MM.1S (cell line): Measurements from ENCODE around the gene PTPRN2.

Experiments used
- DNase-seq: peaks from one replicate; pipeline ENCODE4 v3.0.0-alpha.2; 2015
- H2AFZ ChIP-seq: fragments of 300-600 bp; sonication (generic); 2 replicates; pipeline ENCODE4 v1.6.0; 2016; ENCODE audit warnings: antibody characterized with exemption, low read length
- H3F3A ChIP-seq: fragments of 300-600 bp; sonication (generic); 2 replicates; pipeline ENCODE4 v1.6.1; 2016; ENCODE audit warnings: mild to moderate bottlenecking, antibody characterized with exemption, low read length, moderate library complexity, mixed read lengths; ENCODE audit not compliant: insufficient read depth
- H3K27ac ChIP-seq: fragments of 300-600 bp; sonication (generic); 2 replicates; pipeline ENCODE4 v1.5.1; 2016; ENCODE audit warnings: mild to moderate bottlenecking, low read length
- H3K27me3 ChIP-seq: fragments of 300-600 bp; sonication (generic); replicated peaks from 2 replicates; pipeline ENCODE4 v1.6.0; 2016; ENCODE audit warnings: low read length; ENCODE audit not compliant: insufficient read depth
- H3K36me3 ChIP-seq: fragments of 300-600 bp; sonication (generic); replicated peaks from 2 replicates; pipeline ENCODE4 v1.6.1; 2016; ENCODE audit warnings: mild to moderate bottlenecking, low read length, mixed read lengths; ENCODE audit not compliant: insufficient read depth
- H3K4me1 ChIP-seq: fragments of 300-600 bp; sonication (generic); 2 replicates; pipeline ENCODE4 v1.6.1; 2016; ENCODE audit warnings: low read length, mixed read lengths
- H3K4me2 ChIP-seq: fragments of 300-600 bp; sonication (generic); 2 replicates; pipeline ENCODE4 v1.6.0; 2016; ENCODE audit warnings: low read depth, low read length
- H3K4me3 ChIP-seq: fragments of 300-600 bp; sonication (generic); 2 replicates; pipeline ENCODE4 v1.5.1; 2016; ENCODE audit warnings: low read length, mixed read lengths
- H3K79me2 ChIP-seq: fragments of 300-600 bp; sonication (generic); 2 replicates; pipeline ENCODE4 v1.6.1; 2016; ENCODE audit warnings: mixed run types, low read length, mixed read lengths
- H3K9ac ChIP-seq: fragments of 300-600 bp; sonication (generic); 2 replicates; pipeline ENCODE4 v1.6.1; 2016; ENCODE audit warnings: low read length, mixed read lengths
- H3K9me2 ChIP-seq: fragments of 300-600 bp; sonication (generic); replicated peaks from 2 replicates; pipeline ENCODE4 v1.6.1; 2016; ENCODE audit warnings: mild to moderate bottlenecking, low read length, mixed read lengths; ENCODE audit not compliant: insufficient read depth
- H3K9me3 ChIP-seq: fragments of 300-600 bp; sonication (generic); replicated peaks from 2 replicates; pipeline ENCODE4 v1.6.1; 2016; ENCODE audit warnings: mild to moderate bottlenecking, low read length, mixed read lengths; ENCODE audit not compliant: insufficient read depth
- H4K20me1 ChIP-seq: fragments of 300-600 bp; sonication (generic); 2 replicates; pipeline ENCODE4 v1.6.1; 2016; ENCODE audit warnings: mild to moderate bottlenecking, low read length, moderate library complexity, mixed read lengths; ENCODE audit not compliant: insufficient read depth
- EZH2 ChIP-seq: fragments of 300-600 bp; sonication (generic); optimal IDR thresholded peaks from 2 replicates; pipeline ENCODE3; 2017; ENCODE audit warnings: low read depth, mild to moderate bottlenecking, antibody characterized with exemption, low read length, mixed read lengths
- EZH2phosphoT487 ChIP-seq: fragments of 300-600 bp; sonication (generic); IDR thresholded peaks from 2 replicates; pipeline ENCODE4 v1.6.1; 2018; ENCODE audit warnings: antibody characterized with exemption, low read length
- TF ChIP-seq, protein P1 (sequence below): fragments of 300-600 bp; sonication (generic); IDR thresholded peaks from 2 replicates; pipeline ENCODE4 v1.5.1; 2016; ENCODE audit warnings: antibody characterized with exemption, low read length, mixed read lengths

Gene PTPRN2

DNA sequence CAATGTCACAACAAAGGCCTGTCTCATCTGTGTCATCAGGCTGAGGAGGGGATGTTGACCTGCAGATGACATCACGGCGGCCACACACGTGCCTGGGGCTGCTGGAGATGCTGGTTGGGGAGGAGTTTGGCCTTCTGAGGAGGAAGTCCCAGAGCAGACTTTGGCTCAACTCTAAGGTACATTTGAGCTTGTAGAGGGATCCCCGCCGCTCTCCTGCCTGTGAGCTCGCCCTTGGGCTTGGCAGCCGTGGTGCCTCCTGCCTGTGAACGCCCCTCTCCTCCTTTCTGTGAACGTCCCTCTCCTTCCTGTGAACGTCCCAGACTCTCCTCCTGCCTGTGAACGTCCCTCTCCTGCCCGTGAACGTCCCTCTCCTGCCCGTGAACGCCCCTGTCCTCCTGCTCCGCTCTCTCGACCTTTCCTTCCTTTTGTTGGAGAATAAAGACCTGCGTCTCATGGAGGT is 1074.4 kb downstream of the PTPRN2 start:
- Histone ChIP-seq H3K4me3 (peak overlapping the region; percentile 54), H3K9me3 (no peaks in the 10 kb centered on the region), H3K4me2 (peak overlapping the region; percentile 76), H4K20me1 (no peaks in the 10 kb centered on the region), H3K4me1 (no peaks in the 10 kb centered on the region), H3K27me3 (peaks cover 42% of the 10 kb centered on the region), H3K27ac (no peak overlapping the region), H3F3A (no peaks in the 10 kb centered on the region), H3K79me2 (no peaks in the 10 kb centered on the region), H2AFZ (peak overlapping the region; percentile 60), H3K36me3 (no peaks in the 10 kb centered on the region), H3K9ac (peak overlapping the region; percentile 39; the same call in 1 of the 2 replicates), H3K9me2 (no peaks in the 10 kb centered on the region)
- DNase-seq = no peak
- TF ChIP-seq, protein P1, sequence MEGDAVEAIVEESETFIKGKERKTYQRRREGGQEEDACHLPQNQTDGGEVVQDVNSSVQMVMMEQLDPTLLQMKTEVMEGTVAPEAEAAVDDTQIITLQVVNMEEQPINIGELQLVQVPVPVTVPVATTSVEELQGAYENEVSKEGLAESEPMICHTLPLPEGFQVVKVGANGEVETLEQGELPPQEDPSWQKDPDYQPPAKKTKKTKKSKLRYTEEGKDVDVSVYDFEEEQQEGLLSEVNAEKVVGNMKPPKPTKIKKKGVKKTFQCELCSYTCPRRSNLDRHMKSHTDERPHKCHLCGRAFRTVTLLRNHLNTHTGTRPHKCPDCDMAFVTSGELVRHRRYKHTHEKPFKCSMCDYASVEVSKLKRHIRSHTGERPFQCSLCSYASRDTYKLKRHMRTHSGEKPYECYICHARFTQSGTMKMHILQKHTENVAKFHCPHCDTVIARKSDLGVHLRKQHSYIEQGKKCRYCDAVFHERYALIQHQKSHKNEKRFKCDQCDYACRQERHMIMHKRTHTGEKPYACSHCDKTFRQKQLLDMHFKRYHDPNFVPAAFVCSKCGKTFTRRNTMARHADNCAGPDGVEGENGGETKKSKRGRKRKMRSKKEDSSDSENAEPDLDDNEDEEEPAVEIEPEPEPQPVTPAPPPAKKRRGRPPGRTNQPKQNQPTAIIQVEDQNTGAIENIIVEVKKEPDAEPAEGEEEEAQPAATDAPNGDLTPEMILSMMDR = no peak
- TF ChIP-seq EZH2 (no peak), EZH2phosphoT487 (no peak)

DNA sequence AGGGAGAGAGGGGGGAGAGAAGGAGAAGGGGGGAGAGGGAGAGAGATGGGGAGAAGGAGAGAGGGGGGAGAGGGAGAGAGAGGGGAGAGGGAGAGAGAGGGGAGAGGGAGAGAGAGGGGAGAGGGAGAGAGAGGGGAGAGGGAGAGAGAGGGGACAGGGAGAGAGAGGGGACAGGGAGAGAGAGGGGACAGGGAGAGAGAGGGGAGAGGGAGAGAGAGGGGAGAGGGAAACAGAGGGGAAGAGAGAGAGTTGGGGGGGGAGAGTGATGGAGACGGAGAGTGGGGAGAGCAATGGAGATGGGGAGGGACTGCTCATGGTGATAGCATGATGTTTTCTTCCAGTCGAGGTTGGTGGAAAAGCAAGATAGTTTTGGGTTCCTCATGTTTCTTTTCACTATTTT is 1078.4 kb downstream of the PTPRN2 start:
- TF ChIP-seq EZH2 (no peak), EZH2phosphoT487 (no peak)
- TF ChIP-seq, protein P1 = no peak
- no peak for DNase-seq
- Histone ChIP-seq H3K9me2 (no peaks in the 10 kb centered on the region), H3K27ac (no peak overlapping the region), H4K20me1 (no peaks in the 10 kb centered on the region), H3K9me3 (no peaks in the 10 kb centered on the region), H3K4me3 (no peak overlapping the region), H3K36me3 (no peaks in the 10 kb centered on the region), H3F3A (no peaks in the 10 kb centered on the region), H3K27me3 (peaks cover 54% of the 10 kb centered on the region), H3K9ac (no peak overlapping the region), H3K79me2 (no peaks in the 10 kb centered on the region), H3K4me2 (no peak overlapping the region), H2AFZ (no peak overlapping the region), H3K4me1 (no peaks in the 10 kb centered on the region)

DNA sequence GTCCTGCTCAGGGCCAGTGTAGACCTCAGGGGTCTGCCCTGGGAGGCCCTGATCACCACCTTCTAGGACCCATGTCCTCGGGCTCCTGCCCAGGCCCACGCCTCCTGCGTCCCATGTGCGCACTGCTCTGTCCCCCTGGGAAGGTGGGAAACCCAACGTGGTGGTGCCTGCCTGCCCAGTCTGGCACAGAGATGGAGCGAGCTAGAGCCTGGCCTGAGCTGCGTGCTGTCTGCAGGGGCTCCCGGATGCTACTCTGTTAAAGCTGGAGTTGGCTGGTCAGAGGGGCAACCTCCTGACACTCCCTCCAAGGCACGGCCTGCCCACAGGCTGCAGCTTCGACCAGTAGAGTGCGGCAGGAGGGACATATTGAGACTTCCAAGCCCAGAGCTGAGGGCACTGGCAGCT is 1079.1 kb downstream of the PTPRN2 start:
- Histone ChIP-seq H3F3A (no peaks in the 10 kb centered on the region), H4K20me1 (no peaks in the 10 kb centered on the region), H3K9me2 (no peaks in the 10 kb centered on the region), H3K9me3 (no peaks in the 10 kb centered on the region), H3K36me3 (no peaks in the 10 kb centered on the region), H3K79me2 (no peaks in the 10 kb centered on the region), H3K27me3 (peaks cover 60% of the 10 kb centered on the region), H3K4me3 (no peak overlapping the region), H3K4me2 (no peak overlapping the region), H2AFZ (no peak overlapping the region), H3K9ac (no peak overlapping the region), H3K27ac (no peak overlapping the region), H3K4me1 (no peaks in the 10 kb centered on the region)
- TF ChIP-seq EZH2 (no peak), EZH2phosphoT487 (no peak)
- TF ChIP-seq, protein P1 = no peak
- DNase-seq = no peak
